GM21367 (cell line): ENCODE data around the gene NLGN1.

Experiments used
- ATAC-seq: cut with Tn5 transposase; IDR thresholded peaks from one replicate; pipeline ENCODE4 v1.9.1; 2021; ENCODE audit not compliant: unreplicated experiment

The NLGN1 gene

DNA sequence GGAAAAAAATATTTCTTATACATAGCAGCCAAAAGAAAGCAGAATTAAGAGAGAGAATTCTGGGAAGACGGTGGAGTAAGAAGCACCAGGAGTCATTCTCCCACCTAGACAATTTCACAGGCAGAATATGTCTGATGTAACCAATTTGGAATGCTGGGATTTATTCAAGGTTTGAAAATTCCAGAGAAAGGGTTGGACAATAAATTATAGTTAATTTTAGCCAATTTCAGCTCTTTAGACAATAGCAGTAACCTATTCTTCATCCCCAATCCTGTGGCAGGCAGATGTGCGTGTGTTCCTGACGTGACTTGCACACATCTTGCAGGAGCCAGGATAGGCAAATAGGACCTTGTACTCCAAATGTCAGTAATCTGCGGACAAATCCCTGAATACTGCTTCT is 920.6 kb downstream of the NLGN1 start:
- no peak for ATAC-seq

DNA sequence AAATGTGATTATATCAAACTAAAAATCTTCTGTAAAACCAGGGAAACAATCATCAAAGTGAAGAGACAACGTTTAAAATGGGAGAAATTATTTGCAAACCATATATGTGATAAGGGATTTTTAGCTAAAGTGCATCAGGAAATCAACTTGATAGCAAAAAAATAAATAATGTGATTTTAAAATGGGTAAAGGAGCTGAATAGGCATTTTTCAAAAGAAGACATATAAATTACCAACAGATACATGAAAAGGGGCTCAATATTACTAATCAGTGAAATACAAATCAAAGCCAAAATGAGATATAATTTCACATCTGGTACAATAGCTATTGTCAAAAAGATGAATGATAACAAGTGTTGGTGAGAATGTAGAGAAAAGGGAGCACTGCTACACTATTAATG is 924.0 kb downstream of the NLGN1 start:
- no peak for ATAC-seq

GRCh38 chr3:174322789-174323188 is 925.2 kb downstream of the NLGN1 start:
- ATAC-seq = no peak

DNA sequence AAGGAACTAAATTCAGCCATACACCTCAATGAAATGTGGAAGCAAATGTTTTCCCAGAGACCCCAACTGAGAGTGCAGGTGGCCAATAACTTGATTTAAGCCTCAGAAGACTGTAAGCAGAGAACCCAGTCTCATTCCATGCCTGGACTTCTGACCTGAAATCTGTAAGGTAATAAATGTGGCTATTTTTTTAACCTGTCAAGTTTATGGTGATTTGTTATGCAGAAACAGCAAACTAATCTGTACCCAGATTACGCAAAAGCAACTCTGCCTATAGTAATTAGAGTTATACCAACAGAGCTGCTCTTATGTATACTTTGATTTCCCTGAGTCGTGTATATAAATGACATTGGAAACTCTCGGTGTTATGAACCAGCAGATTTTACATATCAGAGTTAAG is 927.6 kb downstream of the NLGN1 start:
- no peak for ATAC-seq

DNA sequence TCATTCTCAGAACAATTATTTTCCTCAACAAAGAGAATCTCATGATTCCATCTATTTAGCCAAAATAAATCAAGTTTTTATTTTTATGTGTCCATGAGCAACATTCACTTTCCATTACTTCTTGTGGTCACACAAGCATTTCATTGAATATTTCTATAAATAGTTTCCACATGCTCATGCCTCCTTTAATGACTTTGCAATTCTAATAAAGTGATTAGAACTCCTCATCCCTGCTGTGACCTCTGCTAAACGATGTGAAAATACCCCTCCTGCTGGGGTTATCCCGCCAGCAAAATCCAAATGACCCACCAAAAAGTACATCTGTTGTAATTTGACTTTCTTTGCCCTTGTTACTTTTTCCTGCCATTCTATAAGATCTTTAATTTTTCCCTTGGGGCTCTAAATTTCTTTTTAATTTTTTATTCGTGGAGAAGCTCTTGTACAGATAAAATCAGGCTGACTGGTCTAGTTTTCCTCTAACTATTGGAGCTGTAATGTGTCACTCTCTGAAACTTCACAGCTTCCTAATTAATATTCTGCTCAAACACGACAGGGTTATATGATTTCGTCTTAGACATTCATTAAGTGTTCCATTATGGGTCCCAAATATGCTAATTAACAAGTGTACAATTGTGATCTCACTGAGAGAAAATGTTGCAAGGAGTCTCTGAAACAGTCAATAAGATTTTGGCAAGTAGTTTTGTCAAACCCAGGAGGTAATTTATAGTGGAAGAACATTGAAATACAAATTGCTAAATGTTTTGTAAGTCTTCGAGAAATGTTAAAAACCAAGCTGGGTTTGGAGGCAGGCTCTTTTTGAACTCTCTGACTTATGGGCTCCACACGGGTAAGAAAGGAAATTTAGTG is 928.5 kb downstream of the NLGN1 start:
- no peak for ATAC-seq

DNA sequence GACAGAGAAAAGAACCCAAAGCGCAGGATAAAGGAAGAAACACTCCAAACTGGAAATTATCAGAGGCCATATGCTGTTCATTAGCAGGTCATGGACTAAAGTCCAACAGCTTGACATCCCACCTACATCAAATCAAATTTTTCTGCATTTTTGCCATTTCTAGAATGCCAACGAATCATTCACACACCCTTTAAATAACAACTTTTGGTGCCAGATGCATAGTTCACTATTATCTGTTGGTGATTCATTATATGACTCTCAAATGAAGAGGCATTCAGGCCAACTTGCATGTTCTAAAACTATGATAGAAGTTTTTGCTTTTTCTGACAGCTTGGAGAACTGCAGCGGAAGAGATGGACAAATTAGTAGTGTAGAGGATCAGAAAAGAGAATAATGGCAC is 931.8 kb downstream of the NLGN1 start:
- ATAC-seq = no peak

GRCh38 chr3:174330303-174330702 is 932.8 kb downstream of the NLGN1 start:
- no peak for ATAC-seq

DNA sequence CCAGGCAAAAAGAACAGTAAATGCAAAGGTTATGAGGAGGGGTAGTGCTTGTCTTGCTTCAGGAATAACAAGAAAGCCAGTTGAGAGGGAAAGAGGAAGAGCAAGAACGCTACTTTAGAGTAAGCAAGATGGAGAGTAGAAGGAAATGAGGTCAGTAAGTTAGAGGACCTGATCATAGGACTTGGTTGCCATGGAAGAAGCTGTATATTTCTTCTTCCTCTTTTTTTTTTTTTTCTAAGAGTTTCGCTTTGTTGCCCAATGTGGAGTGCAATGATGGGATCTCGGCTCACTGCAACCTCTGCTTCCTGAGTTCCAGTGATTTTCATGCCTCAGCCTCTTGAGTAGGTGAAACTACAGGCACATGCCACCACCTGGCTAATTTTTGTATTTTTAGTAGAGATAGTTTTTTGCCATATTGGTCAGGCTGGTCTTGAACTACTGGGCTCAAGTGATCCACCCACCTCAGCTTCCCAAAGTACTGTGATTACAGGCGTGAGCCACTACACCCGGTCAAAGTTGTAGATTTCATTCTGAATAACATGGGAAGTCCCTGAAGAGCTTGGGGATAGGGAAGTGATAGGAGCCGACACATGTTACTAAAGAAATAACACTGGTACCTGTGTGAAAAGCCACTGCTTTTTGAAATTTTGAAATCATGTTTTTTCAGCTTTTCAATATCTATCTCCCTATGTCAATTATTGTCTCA is 933.7 kb downstream of the NLGN1 start:
- no peak for ATAC-seq

- no peak for ATAC-seq
Measured at GRCh38 chr3:174332391-174332790, 934.8 kb downstream of the NLGN1 start.

DNA sequence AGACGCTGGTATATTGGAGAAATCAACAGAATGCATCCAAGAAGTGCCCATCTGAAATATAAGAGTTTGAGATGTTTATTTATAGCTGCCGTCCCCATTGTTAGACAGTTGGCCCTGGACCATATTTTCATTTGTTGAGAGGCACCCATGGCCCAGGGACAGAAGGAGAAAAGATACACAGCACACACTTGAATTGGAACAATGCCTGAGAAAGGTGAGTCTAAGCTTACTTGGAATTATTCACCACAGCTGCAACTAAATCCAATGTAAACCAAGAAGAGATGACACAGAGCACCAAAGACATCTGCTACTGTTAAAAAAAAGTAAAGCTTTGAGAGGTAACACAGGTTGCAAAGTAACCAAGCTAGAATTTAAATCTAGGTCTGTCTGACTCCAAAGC is 936.1 kb downstream of the NLGN1 start:
- ATAC-seq = no peak

- ATAC-seq = no peak
Measured at GRCh38 chr3:174334111-174334510, 936.6 kb downstream of the NLGN1 start.

- no peak for ATAC-seq
Measured at GRCh38 chr3:174335324-174335723, 937.8 kb downstream of the NLGN1 start.

DNA sequence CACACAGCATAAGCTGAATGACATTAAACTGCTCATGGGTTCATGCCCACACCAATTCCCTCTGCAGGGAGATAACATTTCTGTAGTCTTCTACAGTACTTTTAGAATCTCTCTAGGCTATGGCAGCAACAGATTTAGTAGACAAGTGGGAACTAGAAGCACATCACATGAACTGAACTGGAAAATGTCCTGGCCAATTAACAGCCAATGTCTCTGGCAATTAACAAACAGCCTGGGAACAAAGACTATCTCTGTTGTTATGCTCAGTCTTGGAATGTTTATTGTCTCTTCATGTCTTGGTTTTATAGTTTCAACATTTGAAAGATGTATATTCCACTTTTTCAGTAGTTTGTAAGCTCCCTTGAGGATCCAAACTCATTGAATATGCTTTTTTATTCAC is 938.4 kb downstream of the NLGN1 start:
- no peak for ATAC-seq
